Measurements from ENCODE around the gene MYCBPAP.

The MYCBPAP gene

GRCh38 chr17:50557630-50558029, 49.4 kb downstream of the MYCBPAP start:
- no peak for DNase-seq

- no peak for DNase-seq
Observed at GRCh38 chr17:50558091-50558490, 49.9 kb downstream of the MYCBPAP start.

- DNase-seq: no peak
Observed at GRCh38 chr17:50558581-50558940, 50.3 kb downstream of the MYCBPAP start.

- DNase-seq: no peak
Observed at GRCh38 chr17:50558941-50559614, 50.8 kb downstream of the MYCBPAP start.

- no peak for DNase-seq
Observed at GRCh38 chr17:50559674-50560184, 51.5 kb downstream of the MYCBPAP start.

- peak; percentile 32 for DNase-seq
Observed at GRCh38 chr17:50560185-50560824, 52.1 kb downstream of the MYCBPAP start, which contains the start of gene CACNA1G. TSS of gene CACNA1G (plus strand) at chr17:50560715. CDS start at chr17:50561460, 745 bp downstream.

GRCh38 chr17:50560931-50561745, 52.9 kb downstream of the MYCBPAP start:
- no peak for DNase-seq

- DNase-seq: no peak
Observed at GRCh38 chr17:50561746-50562141, 53.5 kb downstream of the MYCBPAP start.

- no peak for DNase-seq
Observed at GRCh38 chr17:50562242-50563091, 54.2 kb downstream of the MYCBPAP start.

GRCh38 chr17:50563092-50563511, 54.9 kb downstream of the MYCBPAP start:
- DNase-seq: no peak

- DNase-seq: no peak
Observed at GRCh38 chr17:50564916-50565315, 56.7 kb downstream of the MYCBPAP start.

GRCh38 chr17:50565402-50566350, 57.4 kb downstream of the MYCBPAP start:
- no peak for DNase-seq

GRCh38 chr17:50566886-50567285, 58.6 kb downstream of the MYCBPAP start:
- no peak for DNase-seq

- DNase-seq: no peak
Observed at GRCh38 chr17:50568659-50569058, 60.4 kb downstream of the MYCBPAP start.

- DNase-seq: no peak
Observed at GRCh38 chr17:50569592-50569991, 61.4 kb downstream of the MYCBPAP start.

GRCh38 chr17:50570032-50570431, 61.8 kb downstream of the MYCBPAP start:
- DNase-seq: no peak

GRCh38 chr17:50570528-50570927, 62.3 kb downstream of the MYCBPAP start:
- DNase-seq: no peak

GRCh38 chr17:50571681-50572080, 63.4 kb downstream of the MYCBPAP start:
- no peak for DNase-seq

- no peak for DNase-seq
Observed at GRCh38 chr17:50572541-50572940, 64.3 kb downstream of the MYCBPAP start.

- DNase-seq: no peak
Observed at GRCh38 chr17:50573866-50574611, 65.8 kb downstream of the MYCBPAP start.
